Measurements from ENCODE around the gene C1QB.

- TF ChIP-seq CREB5 (CRISPR knock-in tag; IDR thresholded peaks at IDR 0.05; ENCODE audit: low read depth) (no peak), TOX (CRISPR knock-in tag; IDR thresholded peaks at IDR 0.05; ENCODE audit: borderline replicate concordance) (no peak), CSRNP3 (CRISPR knock-in tag; IDR thresholded peaks at IDR 0.05) (no peak), ARNTL (CRISPR knock-in tag; IDR thresholded peaks at IDR 0.05; ENCODE audit: borderline replicate concordance, low read depth) (no peak), PATZ1 (CRISPR knock-in tag; IDR thresholded peaks at IDR 0.05; ENCODE audit: borderline replicate concordance) (no peak), TCF4 (CRISPR knock-in tag; IDR thresholded peaks at IDR 0.05; ENCODE audit: borderline replicate concordance) (no peak), RARB (CRISPR knock-in tag; IDR thresholded peaks at IDR 0.05) (no peak)
These were observed 19.2 kb upstream of the C1QB start for GRCh38 chr1:22633697-22634463.
